Epithelial cell of prostate (primary cell): Measurements from ENCODE around the gene HMMR.
"Not testable (repeated sequence)": the region's sequence is repeated elsewhere in the genome, so short reads cannot be mapped to it uniquely, and the experiment has no call there.

Source experiments
- DNase-seq: peaks from one replicate; pipeline ENCODE4 v3.0.0-alpha.2; 2011; ENCODE audit warnings: low read depth, low spot score
- H3K27ac ChIP-seq: fragments of 450-650 bp; 2 replicates; pipeline ENCODE4 v1.5.1; 2017; ENCODE audit warnings: mild to moderate bottlenecking

The HMMR gene

GRCh38 chr5:163505049-163505367 is 44.6 kb downstream of the HMMR start:
- DNase-seq = no peak
- H3K27ac ChIP-seq = peak overlapping the region; percentile 92

GRCh38 chr5:163505368-163506094 is 45.1 kb downstream of the HMMR start, which contains the start of gene MAT2B:
TSS of gene MAT2B (plus strand) at chr5:163505619. CDS start at chr5:163505687, 68 bp downstream.
- peak within 1 kb of the TSS; percentile 92 for H3K27ac ChIP-seq
- DNase-seq = peak; percentile 56

- H3K27ac ChIP-seq = peak overlapping the region; percentile 92
- no peak for DNase-seq
These were observed 45.6 kb downstream of the HMMR start for GRCh38 chr5:163506095-163506457.

- peak overlapping the region; percentile 92 for H3K27ac ChIP-seq
- DNase-seq = no peak
These were observed 46.3 kb downstream of the HMMR start for GRCh38 chr5:163506726-163507125.

GRCh38 chr5:163508753-163509152 is 48.3 kb downstream of the HMMR start:
- DNase-seq = no peak
- H3K27ac ChIP-seq = peak overlapping the region; percentile 85

GRCh38 chr5:163509291-163509951 is 49.0 kb downstream of the HMMR start:
- DNase-seq = peak; percentile 78
- peak overlapping the region; percentile 85 for H3K27ac ChIP-seq

GRCh38 chr5:163512526-163512925 is 52.1 kb downstream of the HMMR start:
- no peak overlapping the region for H3K27ac ChIP-seq
- no peak for DNase-seq

- DNase-seq = no peak
- no peak overlapping the region for H3K27ac ChIP-seq
These were observed 64.7 kb downstream of the HMMR start for GRCh38 chr5:163525096-163525495.

- no peak for DNase-seq
- no peak overlapping the region for H3K27ac ChIP-seq
These were observed 69.3 kb downstream of the HMMR start for GRCh38 chr5:163529698-163530097.

GRCh38 chr5:163531272-163531671 is 70.8 kb downstream of the HMMR start:
- no peak for DNase-seq
- no peak overlapping the region for H3K27ac ChIP-seq

- no peak overlapping the region for H3K27ac ChIP-seq
- no peak for DNase-seq
These were observed 72.0 kb downstream of the HMMR start for GRCh38 chr5:163532171-163533084.

- no peak overlapping the region for H3K27ac ChIP-seq
- no peak for DNase-seq
These were observed 72.8 kb downstream of the HMMR start for GRCh38 chr5:163533223-163533622.

GRCh38 chr5:163534492-163535094 is 74.2 kb downstream of the HMMR start:
- H3K27ac ChIP-seq = no peak overlapping the region
- DNase-seq = no peak

GRCh38 chr5:163535290-163535689 is 74.9 kb downstream of the HMMR start:
- H3K27ac ChIP-seq = no peak overlapping the region
- no peak for DNase-seq

GRCh38 chr5:163536442-163536841 is 76.0 kb downstream of the HMMR start:
- H3K27ac ChIP-seq, DNase-seq: not testable (repeated sequence)

- no peak overlapping the region for H3K27ac ChIP-seq
These were observed 80.3 kb downstream of the HMMR start for GRCh38 chr5:163540696-163541095.

More at GRCh38 chr5:163540696-163541095, 80.3 kb downstream of the HMMR start:
- DNase-seq = no peak
